WTC11 (cell line): Measurements from ENCODE around the gene NDUFB8. TPM values are rescaled to one million over a fixed set of nuclear protein-coding genes. Genes with fewer than 3 reads are reported as not detected.

ENCODE experiments used
- ATAC-seq: fragments of 200-7000 bp; cut with Tn5 transposase; 2 replicates; pipeline ENCODE4 v1.10.0; 2021; ENCODE audit warnings: mild to moderate bottlenecking, moderate library complexity
- CTCF ChIA-PET: fragments of 300-600 bp; sonication (Branson Sonifier 250); formaldehyde crosslinking; loops from one replicate; lab custom pipeline; 2021; ENCODE audit warnings: antibody characterized with exemption; lab: Charles Lee
- POLR2A ChIA-PET: fragments of 350-600 bp; sonication (Branson Sonifier 250); formaldehyde crosslinking; loops from one replicate; lab custom pipeline; 2021; ENCODE audit warnings: antibody characterized with exemption; lab: Charles Lee
- DNase-seq: peaks from one replicate; pipeline ENCODE4 v3.0.0; 2021; ENCODE audit warnings: low spot score
- H3K27ac Mint-ChIP-seq: 2 replicates; pipeline ENCODE4 v1.8.0; 2021; ENCODE audit warnings: mixed read lengths
- H3K27me3 Mint-ChIP-seq: 2 replicates; pipeline ENCODE4 v1.8.0; 2021; ENCODE audit warnings: low read depth, mild to moderate bottlenecking, moderate library complexity, mixed read lengths
- H3K36me3 Mint-ChIP-seq: 2 replicates; pipeline ENCODE4 v1.8.0; 2021; ENCODE audit warnings: mixed read lengths
- H3K4me1 Mint-ChIP-seq: 2 replicates; pipeline ENCODE4 v1.8.0; 2022; ENCODE audit warnings: mixed read lengths
- H3K4me3 Mint-ChIP-seq: 2 replicates; pipeline ENCODE4 v1.8.0; 2021; ENCODE audit warnings: mild to moderate bottlenecking, moderate library complexity, mixed read lengths
- H3K9me3 Mint-ChIP-seq: 2 replicates; pipeline ENCODE4 v1.8.0; 2021; ENCODE audit warnings: mixed read lengths
- CREB1 ChIP-seq: sonication (generic); formaldehyde crosslinking; IDR thresholded peaks from 2 replicates; pipeline ENCODE4 v1.8.0; 2023; ENCODE audit warnings: mild to moderate bottlenecking, missing genetic modification reagents
- CREM ChIP-seq: sonication (generic); formaldehyde crosslinking; IDR thresholded peaks from 2 replicates; pipeline ENCODE4 v1.8.1; 2022; ENCODE audit warnings: mild to moderate bottlenecking, missing genetic modification reagents, moderate library complexity
- CTCF ChIP-seq: fragments of 200-600 bp; IDR thresholded peaks from 2 replicates; pipeline ENCODE4 v1.8.0; 2022; ENCODE audit warnings: antibody characterized with exemption
- FOXJ3 ChIP-seq: sonication (generic); formaldehyde crosslinking; IDR thresholded peaks from 2 replicates; pipeline ENCODE4 v1.9.0; 2021; ENCODE audit warnings: missing genetic modification reagents, mild to moderate bottlenecking, borderline replicate concordance
- FOXK1 ChIP-seq: sonication (generic); formaldehyde crosslinking; IDR thresholded peaks from 2 replicates; pipeline ENCODE4 v1.8.0; 2022; ENCODE audit warnings: mild to moderate bottlenecking, moderate library complexity, missing genetic modification reagents
- GRHL2 ChIP-seq: fragments of 250-450 bp; sonication (Bioruptor Pico); IDR thresholded peaks from 2 replicates; pipeline ENCODE4 v1.8.0; 2022; ENCODE audit warnings: mild to moderate bottlenecking, moderate library complexity; ENCODE audit not compliant: insufficient replicate concordance, severe bottlenecking
- JAZF1 ChIP-seq: fragments of 250-450 bp; sonication (Bioruptor Pico); IDR thresholded peaks from 2 replicates; pipeline ENCODE4 v1.9.0; 2021; ENCODE audit warnings: moderate library complexity, mild to moderate bottlenecking, inconsistent platforms
- KAT7 ChIP-seq: sonication (generic); formaldehyde crosslinking; IDR thresholded peaks from 2 replicates; pipeline ENCODE4 v1.8.1; 2023; ENCODE audit warnings: missing genetic modification reagents, mild to moderate bottlenecking, borderline replicate concordance
- NFE2L1 ChIP-seq: sonication (generic); formaldehyde crosslinking; IDR thresholded peaks from 2 replicates; pipeline ENCODE4 v1.8.1; 2023; ENCODE audit warnings: missing genetic modification reagents
- NR1H2 ChIP-seq: sonication (generic); formaldehyde crosslinking; IDR thresholded peaks from 2 replicates; pipeline ENCODE4 v1.9.0; 2021; ENCODE audit warnings: mild to moderate bottlenecking, moderate library complexity, missing genetic modification reagents
- OVOL2 ChIP-seq: fragments of 250-450 bp; sonication (Bioruptor Pico); IDR thresholded peaks from 2 replicates; pipeline ENCODE4 v1.9.0; 2021; ENCODE audit warnings: mild to moderate bottlenecking, borderline replicate concordance
- RELA ChIP-seq: sonication (generic); formaldehyde crosslinking; IDR thresholded peaks from 2 replicates; pipeline ENCODE4 v1.8.1; 2022; ENCODE audit warnings: missing genetic modification reagents, mild to moderate bottlenecking, borderline replicate concordance
- SOX15 ChIP-seq: fragments of 250-450 bp; sonication (Bioruptor Pico); IDR thresholded peaks from 2 replicates; pipeline ENCODE4 v1.9.0; 2021; ENCODE audit warnings: mild to moderate bottlenecking
- ZNF317 ChIP-seq: sonication (generic); formaldehyde crosslinking; IDR thresholded peaks from 2 replicates; pipeline ENCODE4 v1.8.1; 2023; ENCODE audit warnings: low read depth, mild to moderate bottlenecking, moderate library complexity, missing genetic modification reagents, borderline replicate concordance
- ZSCAN18 ChIP-seq: fragments of 250-450 bp; sonication (Bioruptor Pico); IDR thresholded peaks from 2 replicates; pipeline ENCODE4 v2.1.2; 2022; ENCODE audit warnings: mild to moderate bottlenecking, moderate library complexity
- total RNA-seq: library from RNA; stranded (reverse); gene quantifications from 3 replicates; pipeline ENCODE4 v1.2.3, GENCODE V29; 2021
- TF ChIP-seq, protein P1 (sequence below): fragments of 250-450 bp; sonication (Bioruptor Pico); conservative IDR thresholded peaks from 2 replicates; pipeline ENCODE4 v1.9.0; 2021; ENCODE audit warnings: mild to moderate bottlenecking
- TF ChIP-seq, protein P2 (sequence below): sonication (generic); formaldehyde crosslinking; IDR thresholded peaks from 2 replicates; pipeline ENCODE4 v1.8.1; 2023; ENCODE audit warnings: mild to moderate bottlenecking, missing genetic modification reagents, borderline replicate concordance
- TF ChIP-seq, protein P3 (sequence below): sonication (generic); formaldehyde crosslinking; IDR thresholded peaks from 2 replicates; pipeline ENCODE4 v1.8.1; 2023; ENCODE audit warnings: mild to moderate bottlenecking, missing genetic modification reagents
- TF ChIP-seq, protein P4 (sequence below): sonication (generic); formaldehyde crosslinking; conservative IDR thresholded peaks from 2 replicates; pipeline ENCODE4 v1.8.1; 2022; ENCODE audit warnings: mild to moderate bottlenecking, missing genetic modification reagents
- TF ChIP-seq, protein P5 (sequence below): sonication (generic); formaldehyde crosslinking; IDR thresholded peaks from 2 replicates; pipeline ENCODE4 v1.8.1; 2023; ENCODE audit warnings: mild to moderate bottlenecking, moderate library complexity, missing genetic modification reagents
- TF ChIP-seq, protein P6 (sequence below): fragments of 250-450 bp; sonication (Bioruptor Pico); IDR thresholded peaks from 2 replicates; pipeline ENCODE4 v1.9.0; 2021; ENCODE audit warnings: mild to moderate bottlenecking

The NDUFB8 gene
- total RNA-seq, 1 experiment from 2014 or later = 206 TPM

DNA sequence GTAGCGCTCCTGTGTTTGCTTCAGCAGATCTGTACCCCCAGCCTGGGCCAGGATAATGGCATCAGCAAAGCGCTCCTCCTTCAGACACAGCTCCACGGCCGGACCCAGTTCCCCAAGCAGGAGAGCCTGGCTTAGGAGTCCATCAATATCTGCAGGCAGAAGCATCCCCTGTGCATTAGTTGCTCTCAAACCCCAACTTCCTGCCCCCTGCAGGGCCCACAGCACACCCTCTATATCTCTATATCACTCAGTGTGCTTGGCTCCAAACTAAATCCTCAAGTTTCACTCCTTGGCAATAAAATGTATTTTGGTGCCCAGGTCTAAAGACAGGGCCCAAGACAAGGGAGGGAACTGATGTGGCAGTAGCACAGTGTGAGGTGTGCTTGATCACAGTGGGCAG lies 31.6 kb downstream of the NDUFB8 start (continued):
- no peak for TF ChIP-seq ZSCAN18 (CRISPR knock-in tag)
- no peak for TF ChIP-seq KAT7 (CRISPR knock-in tag)
- TF ChIP-seq, protein P1, sequence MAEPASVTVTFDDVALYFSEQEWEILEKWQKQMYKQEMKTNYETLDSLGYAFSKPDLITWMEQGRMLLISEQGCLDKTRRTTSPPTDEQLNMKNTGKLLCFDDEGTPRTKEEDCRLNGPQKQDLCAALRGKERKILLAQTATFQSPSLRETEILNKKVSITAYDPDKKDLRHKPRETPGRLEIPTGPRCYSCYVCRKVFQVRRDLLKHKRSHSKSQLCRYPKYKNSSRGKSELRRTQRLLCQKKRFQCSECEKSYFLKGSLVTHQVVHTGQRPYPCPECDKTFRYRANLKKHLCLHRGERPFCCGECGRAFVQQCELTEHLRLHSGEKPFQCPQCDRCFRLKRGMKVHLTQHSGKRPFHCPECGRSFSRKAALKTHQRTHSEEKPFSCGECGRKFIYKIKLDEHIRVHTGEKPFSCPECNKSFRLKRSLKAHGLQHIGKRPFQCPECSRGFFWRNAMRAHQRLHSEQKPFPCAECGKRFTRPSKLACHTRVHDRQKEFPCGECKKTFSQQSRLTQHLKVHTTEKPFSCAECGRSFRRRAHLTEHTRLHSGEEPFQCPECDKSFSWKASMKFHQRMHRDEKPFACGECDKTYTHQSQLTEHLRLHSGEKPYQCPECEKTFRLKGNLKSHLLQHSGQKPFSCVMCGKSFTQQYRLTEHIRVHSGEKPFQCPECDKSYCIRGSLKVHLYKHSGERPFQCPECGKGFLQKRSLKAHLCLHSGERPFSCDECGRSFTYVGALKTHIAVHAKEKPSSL (CRISPR knock-in tag) = no peak

GRCh38 chr10:100496567-100496966 lies 33.1 kb downstream of the NDUFB8 start:
- no peak for ATAC-seq
- Mint-ChIP-seq H3K27me3 (peaks cover 98% of the 10 kb centered on the region), H3K4me1 (no peaks in the 10 kb centered on the region), H3K36me3 (no peaks in the 10 kb centered on the region; the same call in 1 of the 2 replicates), H3K4me3 (no peak overlapping the region), H3K9me3 (no peaks in the 10 kb centered on the region)
- CTCF ChIA-PET = interaction anchor here (1.4 to 10.1 kb wide), 4 partner anchors 12 to 22 kb away, joined by 3 to 53 read pairs (median 28); no protein-coding TSS in a partner anchor
- TF ChIP-seq NR1H2 (CRISPR knock-in tag) = no peak
- TF ChIP-seq, protein P2, sequence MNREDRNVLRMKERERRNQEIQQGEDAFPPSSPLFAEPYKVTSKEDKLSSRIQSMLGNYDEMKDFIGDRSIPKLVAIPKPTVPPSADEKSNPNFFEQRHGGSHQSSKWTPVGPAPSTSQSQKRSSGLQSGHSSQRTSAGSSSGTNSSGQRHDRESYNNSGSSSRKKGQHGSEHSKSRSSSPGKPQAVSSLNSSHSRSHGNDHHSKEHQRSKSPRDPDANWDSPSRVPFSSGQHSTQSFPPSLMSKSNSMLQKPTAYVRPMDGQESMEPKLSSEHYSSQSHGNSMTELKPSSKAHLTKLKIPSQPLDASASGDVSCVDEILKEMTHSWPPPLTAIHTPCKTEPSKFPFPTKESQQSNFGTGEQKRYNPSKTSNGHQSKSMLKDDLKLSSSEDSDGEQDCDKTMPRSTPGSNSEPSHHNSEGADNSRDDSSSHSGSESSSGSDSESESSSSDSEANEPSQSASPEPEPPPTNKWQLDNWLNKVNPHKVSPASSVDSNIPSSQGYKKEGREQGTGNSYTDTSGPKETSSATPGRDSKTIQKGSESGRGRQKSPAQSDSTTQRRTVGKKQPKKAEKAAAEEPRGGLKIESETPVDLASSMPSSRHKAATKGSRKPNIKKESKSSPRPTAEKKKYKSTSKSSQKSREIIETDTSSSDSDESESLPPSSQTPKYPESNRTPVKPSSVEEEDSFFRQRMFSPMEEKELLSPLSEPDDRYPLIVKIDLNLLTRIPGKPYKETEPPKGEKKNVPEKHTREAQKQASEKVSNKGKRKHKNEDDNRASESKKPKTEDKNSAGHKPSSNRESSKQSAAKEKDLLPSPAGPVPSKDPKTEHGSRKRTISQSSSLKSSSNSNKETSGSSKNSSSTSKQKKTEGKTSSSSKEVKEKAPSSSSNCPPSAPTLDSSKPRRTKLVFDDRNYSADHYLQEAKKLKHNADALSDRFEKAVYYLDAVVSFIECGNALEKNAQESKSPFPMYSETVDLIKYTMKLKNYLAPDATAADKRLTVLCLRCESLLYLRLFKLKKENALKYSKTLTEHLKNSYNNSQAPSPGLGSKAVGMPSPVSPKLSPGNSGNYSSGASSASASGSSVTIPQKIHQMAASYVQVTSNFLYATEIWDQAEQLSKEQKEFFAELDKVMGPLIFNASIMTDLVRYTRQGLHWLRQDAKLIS (CRISPR knock-in tag) = no peak
- no peak for TF ChIP-seq CREB1
- TF ChIP-seq SOX15 (CRISPR knock-in tag) = no peak
- no peak for TF ChIP-seq FOXJ3 (CRISPR knock-in tag)
- no peak for TF ChIP-seq CREM (CRISPR knock-in tag)
- TF ChIP-seq JAZF1 = no peak
- no peak for TF ChIP-seq FOXK1 (CRISPR knock-in tag)
- TF ChIP-seq NFE2L1 (CRISPR knock-in tag) = no peak
- TF ChIP-seq, protein P3, sequence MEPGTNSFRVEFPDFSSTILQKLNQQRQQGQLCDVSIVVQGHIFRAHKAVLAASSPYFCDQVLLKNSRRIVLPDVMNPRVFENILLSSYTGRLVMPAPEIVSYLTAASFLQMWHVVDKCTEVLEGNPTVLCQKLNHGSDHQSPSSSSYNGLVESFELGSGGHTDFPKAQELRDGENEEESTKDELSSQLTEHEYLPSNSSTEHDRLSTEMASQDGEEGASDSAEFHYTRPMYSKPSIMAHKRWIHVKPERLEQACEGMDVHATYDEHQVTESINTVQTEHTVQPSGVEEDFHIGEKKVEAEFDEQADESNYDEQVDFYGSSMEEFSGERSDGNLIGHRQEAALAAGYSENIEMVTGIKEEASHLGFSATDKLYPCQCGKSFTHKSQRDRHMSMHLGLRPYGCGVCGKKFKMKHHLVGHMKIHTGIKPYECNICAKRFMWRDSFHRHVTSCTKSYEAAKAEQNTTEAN = no peak
- TF ChIP-seq ZNF317 = no peak
- no peak for TF ChIP-seq RELA (CRISPR knock-in tag)
- TF ChIP-seq GRHL2 (CRISPR knock-in tag) = no peak
- no peak for TF ChIP-seq KAT7 (CRISPR knock-in tag)
- TF ChIP-seq, protein P4, sequence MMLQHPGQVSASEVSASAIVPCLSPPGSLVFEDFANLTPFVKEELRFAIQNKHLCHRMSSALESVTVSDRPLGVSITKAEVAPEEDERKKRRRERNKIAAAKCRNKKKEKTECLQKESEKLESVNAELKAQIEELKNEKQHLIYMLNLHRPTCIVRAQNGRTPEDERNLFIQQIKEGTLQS (CRISPR knock-in tag) = no peak
- TF ChIP-seq, protein P5, sequence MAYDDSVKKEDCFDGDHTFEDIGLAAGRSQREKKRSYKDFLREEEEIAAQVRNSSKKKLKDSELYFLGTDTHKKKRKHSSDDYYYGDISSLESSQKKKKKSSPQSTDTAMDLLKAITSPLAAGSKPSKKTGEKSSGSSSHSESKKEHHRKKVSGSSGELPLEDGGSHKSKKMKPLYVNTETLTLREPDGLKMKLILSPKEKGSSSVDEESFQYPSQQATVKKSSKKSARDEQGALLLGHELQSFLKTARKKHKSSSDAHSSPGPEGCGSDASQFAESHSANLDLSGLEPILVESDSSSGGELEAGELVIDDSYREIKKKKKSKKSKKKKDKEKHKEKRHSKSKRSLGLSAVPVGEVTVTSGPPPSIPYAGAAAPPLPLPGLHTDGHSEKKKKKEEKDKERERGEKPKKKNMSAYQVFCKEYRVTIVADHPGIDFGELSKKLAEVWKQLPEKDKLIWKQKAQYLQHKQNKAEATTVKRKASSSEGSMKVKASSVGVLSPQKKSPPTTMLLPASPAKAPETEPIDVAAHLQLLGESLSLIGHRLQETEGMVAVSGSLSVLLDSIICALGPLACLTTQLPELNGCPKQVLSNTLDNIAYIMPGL = no peak
- TF ChIP-seq CTCF = no peak
- TF ChIP-seq OVOL2 = no peak
- TF ChIP-seq, protein P6, sequence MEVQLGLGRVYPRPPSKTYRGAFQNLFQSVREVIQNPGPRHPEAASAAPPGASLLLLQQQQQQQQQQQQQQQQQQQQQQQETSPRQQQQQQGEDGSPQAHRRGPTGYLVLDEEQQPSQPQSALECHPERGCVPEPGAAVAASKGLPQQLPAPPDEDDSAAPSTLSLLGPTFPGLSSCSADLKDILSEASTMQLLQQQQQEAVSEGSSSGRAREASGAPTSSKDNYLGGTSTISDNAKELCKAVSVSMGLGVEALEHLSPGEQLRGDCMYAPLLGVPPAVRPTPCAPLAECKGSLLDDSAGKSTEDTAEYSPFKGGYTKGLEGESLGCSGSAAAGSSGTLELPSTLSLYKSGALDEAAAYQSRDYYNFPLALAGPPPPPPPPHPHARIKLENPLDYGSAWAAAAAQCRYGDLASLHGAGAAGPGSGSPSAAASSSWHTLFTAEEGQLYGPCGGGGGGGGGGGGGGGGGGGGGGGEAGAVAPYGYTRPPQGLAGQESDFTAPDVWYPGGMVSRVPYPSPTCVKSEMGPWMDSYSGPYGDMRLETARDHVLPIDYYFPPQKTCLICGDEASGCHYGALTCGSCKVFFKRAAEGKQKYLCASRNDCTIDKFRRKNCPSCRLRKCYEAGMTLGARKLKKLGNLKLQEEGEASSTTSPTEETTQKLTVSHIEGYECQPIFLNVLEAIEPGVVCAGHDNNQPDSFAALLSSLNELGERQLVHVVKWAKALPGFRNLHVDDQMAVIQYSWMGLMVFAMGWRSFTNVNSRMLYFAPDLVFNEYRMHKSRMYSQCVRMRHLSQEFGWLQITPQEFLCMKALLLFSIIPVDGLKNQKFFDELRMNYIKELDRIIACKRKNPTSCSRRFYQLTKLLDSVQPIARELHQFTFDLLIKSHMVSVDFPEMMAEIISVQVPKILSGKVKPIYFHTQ (CRISPR knock-in tag) = no peak
- TF ChIP-seq, all 79 proteins: peak for 0
- no peak overlapping the region for H3K27ac Mint-ChIP-seq
- POLR2A ChIA-PET = no interaction called here
- DNase-seq = no peak
